ENCODE measurements around the gene CENPA. TPM values are rescaled to one million over a fixed set of nuclear protein-coding genes. Genes with fewer than 3 reads are reported as not detected.

Gene CENPA
- total and polyA plus RNA-seq, 2 of the 13 experiments (the other 11 are each of a cell fraction or from before 2014, with no cell fraction given): 28.5 to 38.5 TPM

- WGBS (ENCODE audit: low lambda C conversion rate): 56% methylated on average over 7 of the region's 7 CpGs
- H3K79me2 ChIP-seq (ENCODE audit: insufficient read depth, low read length): no peaks in the 10 kb centered on the region
- in situ Hi-C loops (cut with HindIII; ENCODE audit: extremely low pct_ligation_motif_present, low pct_unique_long_range_greater_than_20kb): no loop called here
- POLR2A ChIA-PET: no interaction called here
- FAIRE-seq (no peak), ATAC-seq (no peak), DNase-seq (ENCODE audit: low spot score) (no peak)
- no peak for TF ChIP-seq ZFP36 (IDR thresholded peaks at IDR 0.05; ENCODE audit: borderline replicate concordance, low read depth, low read length, partially characterized antibody)
- no peak for TF ChIP-seq ZEB1 (IDR thresholded peaks at IDR 0.05; ENCODE audit: insufficient replicate concordance, low read depth)
- no peak for TF ChIP-seq ZNF562 (CRISPR knock-in tag; IDR thresholded peaks at IDR 0.05; ENCODE audit: borderline replicate concordance)
- TF ChIP-seq, protein P1, sequence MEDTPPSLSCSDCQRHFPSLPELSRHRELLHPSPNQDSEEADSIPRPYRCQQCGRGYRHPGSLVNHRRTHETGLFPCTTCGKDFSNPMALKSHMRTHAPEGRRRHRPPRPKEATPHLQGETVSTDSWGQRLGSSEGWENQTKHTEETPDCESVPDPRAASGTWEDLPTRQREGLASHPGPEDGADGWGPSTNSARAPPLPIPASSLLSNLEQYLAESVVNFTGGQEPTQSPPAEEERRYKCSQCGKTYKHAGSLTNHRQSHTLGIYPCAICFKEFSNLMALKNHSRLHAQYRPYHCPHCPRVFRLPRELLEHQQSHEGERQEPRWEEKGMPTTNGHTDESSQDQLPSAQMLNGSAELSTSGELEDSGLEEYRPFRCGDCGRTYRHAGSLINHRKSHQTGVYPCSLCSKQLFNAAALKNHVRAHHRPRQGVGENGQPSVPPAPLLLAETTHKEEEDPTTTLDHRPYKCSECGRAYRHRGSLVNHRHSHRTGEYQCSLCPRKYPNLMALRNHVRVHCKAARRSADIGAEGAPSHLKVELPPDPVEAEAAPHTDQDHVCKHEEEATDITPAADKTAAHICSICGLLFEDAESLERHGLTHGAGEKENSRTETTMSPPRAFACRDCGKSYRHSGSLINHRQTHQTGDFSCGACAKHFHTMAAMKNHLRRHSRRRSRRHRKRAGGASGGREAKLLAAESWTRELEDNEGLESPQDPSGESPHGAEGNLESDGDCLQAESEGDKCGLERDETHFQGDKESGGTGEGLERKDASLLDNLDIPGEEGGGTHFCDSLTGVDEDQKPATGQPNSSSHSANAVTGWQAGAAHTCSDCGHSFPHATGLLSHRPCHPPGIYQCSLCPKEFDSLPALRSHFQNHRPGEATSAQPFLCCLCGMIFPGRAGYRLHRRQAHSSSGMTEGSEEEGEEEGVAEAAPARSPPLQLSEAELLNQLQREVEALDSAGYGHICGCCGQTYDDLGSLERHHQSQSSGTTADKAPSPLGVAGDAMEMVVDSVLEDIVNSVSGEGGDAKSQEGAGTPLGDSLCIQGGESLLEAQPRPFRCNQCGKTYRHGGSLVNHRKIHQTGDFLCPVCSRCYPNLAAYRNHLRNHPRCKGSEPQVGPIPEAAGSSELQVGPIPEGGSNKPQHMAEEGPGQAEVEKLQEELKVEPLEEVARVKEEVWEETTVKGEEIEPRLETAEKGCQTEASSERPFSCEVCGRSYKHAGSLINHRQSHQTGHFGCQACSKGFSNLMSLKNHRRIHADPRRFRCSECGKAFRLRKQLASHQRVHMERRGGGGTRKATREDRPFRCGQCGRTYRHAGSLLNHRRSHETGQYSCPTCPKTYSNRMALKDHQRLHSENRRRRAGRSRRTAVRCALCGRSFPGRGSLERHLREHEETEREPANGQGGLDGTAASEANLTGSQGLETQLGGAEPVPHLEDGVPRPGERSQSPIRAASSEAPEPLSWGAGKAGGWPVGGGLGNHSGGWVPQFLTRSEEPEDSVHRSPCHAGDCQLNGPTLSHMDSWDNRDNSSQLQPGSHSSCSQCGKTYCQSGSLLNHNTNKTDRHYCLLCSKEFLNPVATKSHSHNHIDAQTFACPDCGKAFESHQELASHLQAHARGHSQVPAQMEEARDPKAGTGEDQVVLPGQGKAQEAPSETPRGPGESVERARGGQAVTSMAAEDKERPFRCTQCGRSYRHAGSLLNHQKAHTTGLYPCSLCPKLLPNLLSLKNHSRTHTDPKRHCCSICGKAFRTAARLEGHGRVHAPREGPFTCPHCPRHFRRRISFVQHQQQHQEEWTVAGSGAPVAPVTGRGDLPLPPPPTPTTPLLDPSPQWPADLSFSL (CRISPR knock-in tag; IDR thresholded peaks at IDR 0.05): no peak
- no peak for TF ChIP-seq PHF21A (CRISPR knock-in tag; IDR thresholded peaks at IDR 0.05)
- no peak for TF ChIP-seq CENPT (CRISPR knock-in tag; IDR thresholded peaks at IDR 0.05; ENCODE audit: low read depth)
- no peak for TF ChIP-seq ZNF710 (CRISPR knock-in tag; IDR thresholded peaks at IDR 0.05; ENCODE audit: borderline replicate concordance)
- TF ChIP-seq ZNF331 (CRISPR knock-in tag; IDR thresholded peaks at IDR 0.05): no peak
- TF ChIP-seq MEIS2 (CRISPR knock-in tag; IDR thresholded peaks at IDR 0.05): no peak
- no peak for TF ChIP-seq ZNF468 (CRISPR knock-in tag; IDR thresholded peaks at IDR 0.05)
- no peak for TF ChIP-seq ZNF788 (CRISPR knock-in tag; IDR thresholded peaks at IDR 0.05; ENCODE audit: borderline replicate concordance)
- TF ChIP-seq MTF1 (CRISPR knock-in tag; IDR thresholded peaks at IDR 0.05): no peak
- TF ChIP-seq SMAD3 (CRISPR knock-in tag; IDR thresholded peaks at IDR 0.05): no peak
- TF ChIP-seq MEIS1 (CRISPR knock-in tag; IDR thresholded peaks at IDR 0.05; ENCODE audit: borderline replicate concordance): no peak
- no peak for TF ChIP-seq ZNF33A (CRISPR knock-in tag; IDR thresholded peaks at IDR 0.05; ENCODE audit: borderline replicate concordance)
- H3K27me3 ChIP-seq (ENCODE audit: control insufficient read depth in 1 of 2, insufficient read depth in 2 of 2, low read length in 2 of 2): peaks cover 12 to 43% of the 10 kb centered on the region in 2 experiments; a peak in 4 of 5 replicates
- H2AFZ ChIP-seq (ENCODE audit: low read length): no peak overlapping the region
- intact Hi-C loops (cut with micrococcal nuclease; ENCODE audit: unreplicated experiment): no loop called here
- H3K27ac ChIP-seq (ENCODE audit: extremely low read length, insufficient read depth, low read length): no peak overlapping the region
- H3K4me3 ChIP-seq (replicated peaks in 1 of 3; ENCODE audit: insufficient read depth in 1 of 3, low read depth in 2 of 3, low read length in 3 of 3): no peak overlapping the region
- BruUV-seq (replicated peaks): no TSS peak
- peaks cover 34% of the 10 kb centered on the region for H3K4me1 ChIP-seq (ENCODE audit: insufficient read depth, low read length)
- H3K36me3 ChIP-seq (replicated peaks in 1 of 2; ENCODE audit: control insufficient read depth in 1 of 2, insufficient read depth in 2 of 2, low read length in 2 of 2): no peaks in the 10 kb centered on the region
- CTCF ChIA-PET (ENCODE audit: low intra/inter-chr PET ratio, low total read pairs): no interaction called here
- H3K9ac ChIP-seq (ENCODE audit: insufficient read depth, low read depth, low read length): no peak overlapping the region
- H4K20me1 ChIP-seq (ENCODE audit: insufficient read depth, low read length): no peaks in the 10 kb centered on the region
- no peaks in the 10 kb centered on the region for H3K9me3 ChIP-seq (ENCODE audit: low read length)
- H3K4me2 ChIP-seq (ENCODE audit: low read depth, low read length): no peak overlapping the region
These were observed 46.3 kb upstream of the CENPA start for GRCh38 chr2:26739514-26739913.

Measured in HepG2 (cell line).